Measurements from ENCODE around the gene LIPK. TPM values are rescaled to one million over a fixed set of nuclear protein-coding genes. Genes with fewer than 3 reads are reported as not detected.

LIPK gene
- total and polyA plus RNA-seq, 2 donors from 2014 or later: not detected

GRCh38 chr10:88769384-88769783 lies 63.3 kb downstream of the LIPK start:
- intact Hi-C loops (cut with DNase I): no loop called here
- Histone ChIP-seq H3K27me3 (ENCODE audit: control insufficient read depth, insufficient read depth, low read length) (no peaks in the 10 kb centered on the region), H3K4me1 (ENCODE audit: control insufficient read depth in 2 of 3, insufficient read depth in 2 of 3, low read depth in 1 of 3, low read length in 3 of 3) (no peaks in the 10 kb centered on the region), H3K4me3 (ENCODE audit: low read length in 3 of 3) (no peak overlapping the region), H3K9ac (ENCODE audit: low read length in 3 of 3) (no peak overlapping the region), H3K27ac (ENCODE audit: low read depth in 2 of 2, low read length in 2 of 2) (no peak overlapping the region), H3K36me3 (ENCODE audit: control insufficient read depth in 2 of 3, insufficient read depth in 3 of 3, low read length in 3 of 3) (no peaks in the 10 kb centered on the region), H3K9me3 (ENCODE audit: control insufficient read depth in 2 of 3, insufficient read depth in 1 of 3, low read length in 3 of 3) (peaks cover 0 to 3% (median 0%) of the 10 kb centered on the region in 3 donors)
- TF ChIP-seq CTCF (IDR thresholded peaks at IDR 0.05; ENCODE audit: borderline replicate concordance, extremely low read depth, insufficient read depth): no peak
- DNase-seq: no peak
- no peak for FAIRE-seq

- FAIRE-seq (no peak), DNase-seq (no peak)
- no peaks in the 10 kb centered on the region for H3K9me3 ChIP-seq (ENCODE audit: control insufficient read depth in 2 of 3, insufficient read depth in 1 of 3, low read length in 3 of 3)
- H3K27me3 ChIP-seq (ENCODE audit: control insufficient read depth, insufficient read depth, low read length): no peaks in the 10 kb centered on the region
- no peaks in the 10 kb centered on the region for H3K36me3 ChIP-seq (ENCODE audit: control insufficient read depth in 2 of 3, insufficient read depth in 3 of 3, low read length in 3 of 3)
- no peak overlapping the region for H3K4me3 ChIP-seq (ENCODE audit: low read length in 3 of 3)
- H3K9ac ChIP-seq (ENCODE audit: low read length in 3 of 3): no peak overlapping the region
- TF ChIP-seq CTCF (IDR thresholded peaks at IDR 0.05; ENCODE audit: borderline replicate concordance, extremely low read depth, insufficient read depth): no peak
- no peaks in the 10 kb centered on the region for H3K4me1 ChIP-seq (ENCODE audit: control insufficient read depth in 2 of 3, insufficient read depth in 2 of 3, low read depth in 1 of 3, low read length in 3 of 3)
- intact Hi-C loops (cut with DNase I): no loop called here
- H3K27ac ChIP-seq (ENCODE audit: low read depth in 2 of 2, low read length in 2 of 2): no peak overlapping the region
These were observed 75.2 kb downstream of the LIPK start for GRCh38 chr10:88781206-88781605.

GRCh38 chr10:88782222-88782621 lies 76.2 kb downstream of the LIPK start:
- H3K27me3 ChIP-seq (ENCODE audit: control insufficient read depth, insufficient read depth, low read length): no peaks in the 10 kb centered on the region
- no peak overlapping the region for H3K9ac ChIP-seq (ENCODE audit: low read length in 3 of 3)
- no peaks in the 10 kb centered on the region for H3K4me1 ChIP-seq (ENCODE audit: control insufficient read depth in 2 of 3, insufficient read depth in 2 of 3, low read depth in 1 of 3, low read length in 3 of 3)
- H3K9me3 ChIP-seq (ENCODE audit: control insufficient read depth in 2 of 3, insufficient read depth in 1 of 3, low read length in 3 of 3): no peaks in the 10 kb centered on the region
- H3K27ac ChIP-seq (ENCODE audit: low read depth in 2 of 2, low read length in 2 of 2): no peak overlapping the region
- FAIRE-seq (no peak), DNase-seq (no peak)
- intact Hi-C loops (cut with DNase I): no loop called here
- no peak overlapping the region for H3K4me3 ChIP-seq (ENCODE audit: low read length in 3 of 3)
- TF ChIP-seq CTCF (IDR thresholded peaks at IDR 0.05; ENCODE audit: borderline replicate concordance, extremely low read depth, insufficient read depth): no peak
- H3K36me3 ChIP-seq (ENCODE audit: control insufficient read depth in 2 of 3, insufficient read depth in 3 of 3, low read length in 3 of 3): no peaks in the 10 kb centered on the region

GRCh38 chr10:88783724-88784123 lies 77.7 kb downstream of the LIPK start:
- intact Hi-C loops (cut with DNase I): no loop called here
- FAIRE-seq: peak; percentile 33

More at GRCh38 chr10:88783724-88784123, 77.7 kb downstream of the LIPK start:
- Histone ChIP-seq H3K4me1 (ENCODE audit: control insufficient read depth in 2 of 3, insufficient read depth in 2 of 3, low read depth in 1 of 3, low read length in 3 of 3) (no peaks in the 10 kb centered on the region), H3K9ac (ENCODE audit: low read length in 3 of 3) (no peak overlapping the region), H3K9me3 (ENCODE audit: control insufficient read depth in 2 of 3, insufficient read depth in 1 of 3, low read length in 3 of 3) (no peaks in the 10 kb centered on the region), H3K36me3 (ENCODE audit: control insufficient read depth in 2 of 3, insufficient read depth in 3 of 3, low read length in 3 of 3) (no peaks in the 10 kb centered on the region), H3K27me3 (ENCODE audit: control insufficient read depth, insufficient read depth, low read length) (no peaks in the 10 kb centered on the region), H3K4me3 (ENCODE audit: low read length in 3 of 3) (no peak overlapping the region), H3K27ac (ENCODE audit: low read depth in 2 of 2, low read length in 2 of 2) (no peak overlapping the region)
- DNase-seq: no peak
- no peak for TF ChIP-seq CTCF (IDR thresholded peaks at IDR 0.05; ENCODE audit: borderline replicate concordance, extremely low read depth, insufficient read depth)

Measured in kidney (tissue), 14 donors.